ENCODE results near the gene TMEM259.

Gene TMEM259

GRCh38 chr19:989381-990081, 31.4 kb downstream of the TMEM259 start:
- H3K36me3 Mint-ChIP-seq (ENCODE audit: low read depth): peaks cover 20% of the 10 kb centered on the region
- no peak for DNase-seq (ENCODE audit: low spot score)
- H3K4me1 Mint-ChIP-seq (ENCODE audit: low read depth): peaks cover 8% of the 10 kb centered on the region
- H3K27ac Mint-ChIP-seq: no peak overlapping the region
- H3K4me3 Mint-ChIP-seq: no peak overlapping the region
- H3K9me3 Mint-ChIP-seq: no peaks in the 10 kb centered on the region
- H3K27me3 Mint-ChIP-seq (ENCODE audit: low read depth): no peaks in the 10 kb centered on the region

- Mint-ChIP-seq H3K4me1 (ENCODE audit: low read depth) (peaks cover 8% of the 10 kb centered on the region), H3K36me3 (ENCODE audit: low read depth) (peaks cover 20% of the 10 kb centered on the region), H3K9me3 (no peaks in the 10 kb centered on the region), H3K4me3 (no peak overlapping the region), H3K27ac (no peak overlapping the region), H3K27me3 (ENCODE audit: low read depth) (no peaks in the 10 kb centered on the region)
- DNase-seq (ENCODE audit: low spot score): no peak
Observed at GRCh38 chr19:988510-988909, 32.4 kb downstream of the TMEM259 start.

DNA sequence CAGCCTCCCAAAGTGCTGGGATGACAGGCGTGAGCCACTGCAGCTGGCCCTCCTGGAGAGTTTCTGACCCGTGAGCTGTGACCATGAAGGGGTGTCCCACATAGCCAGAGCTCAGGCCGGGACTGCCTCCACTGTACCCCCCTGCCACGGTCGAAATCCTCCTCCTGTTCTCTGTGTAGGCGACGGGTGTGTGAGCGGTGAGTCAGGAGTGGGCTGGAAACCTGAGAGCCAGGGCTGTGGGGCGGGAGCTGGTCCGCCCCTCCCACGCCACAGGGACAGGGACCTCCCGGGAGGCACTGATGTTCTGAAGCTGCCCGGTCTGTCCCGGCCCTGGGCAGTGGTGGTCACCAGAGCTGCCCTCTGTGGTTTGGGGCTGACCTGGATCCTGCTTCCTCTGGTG, 32.8 kb downstream of the TMEM259 start:
- H3K27ac Mint-ChIP-seq: no peak overlapping the region
- H3K9me3 Mint-ChIP-seq: no peaks in the 10 kb centered on the region
- peaks cover 18% of the 10 kb centered on the region for H3K36me3 Mint-ChIP-seq (ENCODE audit: low read depth)
- DNase-seq (ENCODE audit: low spot score): no peak
- H3K4me1 Mint-ChIP-seq (ENCODE audit: low read depth): peaks cover 8% of the 10 kb centered on the region
- H3K4me3 Mint-ChIP-seq: no peak overlapping the region
- no peaks in the 10 kb centered on the region for H3K27me3 Mint-ChIP-seq (ENCODE audit: low read depth)

- H3K4me3 Mint-ChIP-seq: peak overlapping the region; percentile 95
- DNase-seq (ENCODE audit: low spot score): no peak
- peaks cover 15% of the 10 kb centered on the region for H3K36me3 Mint-ChIP-seq (ENCODE audit: low read depth)
- H3K27ac Mint-ChIP-seq: no peak overlapping the region
- H3K4me1 Mint-ChIP-seq (ENCODE audit: low read depth): peaks cover 8% of the 10 kb centered on the region
- H3K27me3 Mint-ChIP-seq (ENCODE audit: low read depth): no peaks in the 10 kb centered on the region
- no peaks in the 10 kb centered on the region for H3K9me3 Mint-ChIP-seq
Observed at GRCh38 chr19:986083-986482, 34.8 kb downstream of the TMEM259 start.

DNA sequence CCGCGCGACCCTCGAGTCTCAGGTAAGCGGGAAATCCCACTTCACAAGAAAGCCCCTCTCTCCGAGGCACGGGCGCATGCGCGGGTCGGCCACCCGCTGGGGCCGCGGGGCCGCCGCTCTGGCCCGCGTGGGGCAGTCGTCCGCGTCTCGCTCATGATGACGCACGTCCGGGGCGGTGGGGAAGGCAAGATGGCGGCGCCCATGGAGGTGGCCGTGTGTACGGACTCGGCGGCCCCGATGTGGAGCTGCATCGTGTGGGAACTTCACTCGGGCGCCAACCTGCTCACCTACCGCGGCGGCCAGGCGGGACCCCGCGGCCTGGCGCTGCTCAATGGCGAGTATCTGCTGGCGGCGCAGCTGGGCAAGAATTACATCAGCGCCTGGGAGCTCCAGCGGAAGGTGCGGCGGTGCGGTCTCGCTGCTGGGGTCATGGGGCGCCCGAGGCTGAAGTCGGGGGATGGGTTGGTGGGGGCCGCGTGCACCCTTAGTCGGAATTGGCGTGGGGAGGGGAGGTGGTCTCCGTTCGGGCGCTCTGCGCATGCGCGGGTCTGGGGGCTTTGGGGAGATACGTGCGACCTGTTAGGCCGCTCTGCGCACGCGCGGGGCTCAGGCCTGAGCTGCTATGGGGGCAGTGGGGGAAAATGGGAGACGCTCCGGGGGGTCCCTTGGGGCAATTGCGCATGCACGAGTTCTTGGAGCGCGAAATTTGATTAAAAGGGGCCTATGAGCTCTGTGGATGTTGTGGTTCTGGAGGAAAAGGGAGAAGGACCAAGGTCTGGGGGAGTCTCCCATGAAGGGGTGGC, 36.6 kb downstream of the TMEM259 start, which contains the start of gene WDR18:
WDR18 (plus strand) TSS at position 181 of the 803 bp plus-strand sequence; CDS start at position 190, 9 bp downstream.
- Mint-ChIP-seq H3K27ac (peak within 1 kb of the TSS; percentile 89), H3K36me3 (ENCODE audit: low read depth) (peaks cover 12% of the 10 kb centered on the region), H3K4me3 (peak within 1 kb of the TSS; percentile 95), H3K27me3 (ENCODE audit: low read depth) (no peaks in the 10 kb centered on the region), H3K9me3 (no peaks in the 10 kb centered on the region), H3K4me1 (ENCODE audit: low read depth) (peaks cover 8% of the 10 kb centered on the region)
- peak; percentile 90 for DNase-seq (ENCODE audit: low spot score)

GRCh38 chr19:982567-983170, 38.3 kb downstream of the TMEM259 start:
- no peaks in the 10 kb centered on the region for H3K27me3 Mint-ChIP-seq (ENCODE audit: low read depth)
- H3K4me1 Mint-ChIP-seq (ENCODE audit: low read depth): peaks cover 8% of the 10 kb centered on the region
- peak overlapping the region; percentile 50 for H3K4me3 Mint-ChIP-seq
- H3K36me3 Mint-ChIP-seq (ENCODE audit: low read depth): peaks cover 6% of the 10 kb centered on the region
- peak; percentile 78 for DNase-seq (ENCODE audit: low spot score)
- no peaks in the 10 kb centered on the region for H3K9me3 Mint-ChIP-seq
- no peak overlapping the region for H3K27ac Mint-ChIP-seq

GRCh38 chr19:980133-980998, 40.6 kb downstream of the TMEM259 start:
- Mint-ChIP-seq H3K27ac (no peak overlapping the region), H3K9me3 (no peaks in the 10 kb centered on the region), H3K4me1 (ENCODE audit: low read depth) (peaks cover 4% of the 10 kb centered on the region), H3K27me3 (ENCODE audit: low read depth) (no peaks in the 10 kb centered on the region), H3K36me3 (ENCODE audit: low read depth) (no peaks in the 10 kb centered on the region), H3K4me3 (no peak overlapping the region)
- DNase-seq (ENCODE audit: low spot score): no peak

DNA sequence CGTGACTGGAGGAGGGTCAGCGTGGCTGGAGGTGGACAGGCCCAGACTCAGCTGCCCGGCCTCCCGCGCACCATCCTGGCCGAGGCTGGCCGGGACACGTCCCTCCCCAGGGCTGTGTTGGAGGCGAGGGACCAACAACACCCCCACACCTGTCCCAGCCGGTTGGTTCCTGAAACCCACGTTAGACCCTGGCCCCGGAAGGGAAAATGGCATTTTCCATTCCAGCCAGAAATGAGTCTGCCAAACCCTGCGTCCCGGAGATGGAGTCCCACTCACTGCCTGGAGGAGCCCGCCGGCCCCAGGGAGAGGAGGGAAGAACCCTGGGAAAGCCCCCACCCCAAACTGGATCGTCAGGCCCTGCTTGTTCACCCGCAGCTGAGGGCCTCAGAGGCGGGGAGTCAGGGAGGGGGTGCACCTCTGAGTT, 41.6 kb downstream of the TMEM259 start:
- Mint-ChIP-seq H3K27me3 (ENCODE audit: low read depth) (no peaks in the 10 kb centered on the region), H3K36me3 (ENCODE audit: low read depth) (no peaks in the 10 kb centered on the region), H3K4me1 (ENCODE audit: low read depth) (no peaks in the 10 kb centered on the region), H3K27ac (no peak overlapping the region), H3K4me3 (no peak overlapping the region), H3K9me3 (no peaks in the 10 kb centered on the region)
- no peak for DNase-seq (ENCODE audit: low spot score)

GRCh38 chr19:977058-977464, 43.9 kb downstream of the TMEM259 start:
- H3K4me3 Mint-ChIP-seq: no peak overlapping the region
- no peaks in the 10 kb centered on the region for H3K4me1 Mint-ChIP-seq (ENCODE audit: low read depth)
- H3K9me3 Mint-ChIP-seq: no peaks in the 10 kb centered on the region
- no peak for DNase-seq (ENCODE audit: low spot score)
- peaks cover 5% of the 10 kb centered on the region for H3K36me3 Mint-ChIP-seq (ENCODE audit: low read depth)
- H3K27me3 Mint-ChIP-seq (ENCODE audit: low read depth): no peaks in the 10 kb centered on the region
- H3K27ac Mint-ChIP-seq: no peak overlapping the region

DNA sequence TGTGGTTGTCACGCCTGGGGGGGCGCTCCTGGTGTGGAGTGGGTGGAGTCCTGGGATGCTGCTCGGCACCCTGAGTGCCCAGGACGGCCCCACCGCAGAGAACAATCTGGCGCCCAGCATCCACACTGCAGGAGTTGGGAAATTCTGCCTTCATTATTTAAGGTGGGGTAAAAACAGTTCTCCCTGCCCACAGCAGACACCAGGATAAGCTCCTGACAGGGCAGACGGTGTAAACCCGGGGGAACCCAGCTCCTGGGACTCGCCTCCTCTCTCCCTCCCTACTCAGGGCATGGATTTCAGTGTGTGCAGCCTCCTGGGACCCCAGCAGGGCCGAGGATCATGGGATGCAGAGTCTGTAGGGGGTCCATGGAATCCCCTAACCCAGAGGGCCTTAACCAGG, 44.4 kb downstream of the TMEM259 start:
- no peaks in the 10 kb centered on the region for H3K4me1 Mint-ChIP-seq (ENCODE audit: low read depth)
- no peaks in the 10 kb centered on the region for H3K9me3 Mint-ChIP-seq
- DNase-seq (ENCODE audit: low spot score): no peak
- no peak overlapping the region for H3K4me3 Mint-ChIP-seq
- H3K27me3 Mint-ChIP-seq (ENCODE audit: low read depth): no peaks in the 10 kb centered on the region
- H3K27ac Mint-ChIP-seq: no peak overlapping the region
- peaks cover 9% of the 10 kb centered on the region for H3K36me3 Mint-ChIP-seq (ENCODE audit: low read depth)

DNA sequence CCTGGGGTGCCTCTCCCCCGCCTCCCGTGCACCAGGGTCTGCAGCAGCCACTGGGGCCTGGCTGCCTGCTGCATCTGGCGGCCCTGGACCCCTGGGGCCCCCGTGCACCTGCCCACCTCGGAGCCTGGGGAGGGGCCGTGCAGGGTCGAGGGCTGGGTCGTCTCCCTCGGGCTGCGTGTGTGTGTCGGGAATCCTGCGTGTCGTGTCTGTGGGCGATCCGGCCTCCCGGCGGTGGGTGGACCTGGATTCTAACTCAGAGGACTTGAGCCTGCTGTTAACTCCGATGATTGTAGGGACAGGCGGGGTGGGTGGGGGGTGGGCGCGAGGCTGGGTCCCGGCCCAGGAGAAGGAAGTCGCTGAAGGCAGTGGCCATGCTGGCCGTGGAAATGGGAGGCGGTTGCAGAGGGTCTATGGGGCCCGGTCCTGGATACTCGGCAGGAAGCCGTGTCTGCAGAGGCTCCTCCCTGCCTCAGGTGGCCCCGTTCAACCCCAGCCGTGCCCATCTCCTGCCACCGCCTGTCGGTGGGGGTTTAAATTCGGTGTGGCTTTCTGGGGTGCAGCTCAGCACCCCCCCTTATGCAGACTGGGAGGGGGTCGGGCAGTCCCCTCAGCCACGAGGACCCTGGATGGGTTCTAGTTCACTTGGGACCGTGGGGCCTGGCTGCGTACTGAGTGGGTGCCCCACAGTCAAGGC, 46.2 kb downstream of the TMEM259 start:
- Mint-ChIP-seq H3K4me3 (no peak overlapping the region), H3K9me3 (peaks cover 5% of the 10 kb centered on the region), H3K36me3 (ENCODE audit: low read depth) (peaks cover 22% of the 10 kb centered on the region), H3K4me1 (ENCODE audit: low read depth) (no peaks in the 10 kb centered on the region), H3K27me3 (ENCODE audit: low read depth) (no peaks in the 10 kb centered on the region), H3K27ac (no peak overlapping the region)
- no peak for DNase-seq (ENCODE audit: low spot score)

DNA sequence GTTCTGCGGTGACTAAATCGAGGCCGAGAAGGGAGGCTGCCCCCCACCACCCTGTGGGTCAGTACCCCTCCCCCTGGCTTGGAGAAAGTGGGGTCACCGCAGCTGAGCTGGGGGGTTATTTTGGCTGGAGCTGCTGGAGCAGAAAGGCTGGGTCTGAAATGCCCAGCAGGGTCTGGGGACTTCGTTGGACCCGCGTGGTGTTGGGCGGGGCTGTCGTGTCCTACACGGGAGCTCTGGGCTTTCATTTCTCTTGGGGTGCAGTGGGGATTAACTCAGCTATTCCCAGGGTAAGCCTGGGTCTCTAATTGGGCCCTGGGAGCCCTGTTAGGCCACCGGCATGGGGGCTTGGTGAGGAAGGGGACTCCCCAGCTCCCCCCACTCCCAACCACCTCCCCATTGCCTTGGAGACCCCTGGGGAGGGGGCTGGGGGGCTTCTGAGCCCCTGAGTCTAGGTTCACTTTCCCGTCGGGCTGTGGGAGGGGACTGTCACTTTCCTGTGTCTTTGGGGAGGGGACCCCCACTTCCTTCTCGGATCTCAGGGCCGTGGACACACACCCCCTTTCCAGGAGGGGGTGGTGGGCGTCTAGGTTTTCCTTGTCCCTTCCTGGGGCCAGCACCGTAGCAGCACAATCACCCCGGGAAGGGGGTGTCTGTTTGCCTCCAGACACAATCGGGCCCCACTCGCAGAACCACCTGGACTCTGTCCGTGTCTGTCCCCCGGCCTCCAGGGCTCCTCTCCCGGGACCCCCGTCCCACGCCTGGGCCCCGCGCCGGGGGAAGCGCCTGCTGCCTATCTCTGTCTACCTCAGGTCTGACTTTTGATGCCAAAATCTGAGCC, 47.0 kb downstream of the TMEM259 start:
- no peak for DNase-seq (ENCODE audit: low spot score)
- H3K27ac Mint-ChIP-seq: no peak overlapping the region
- H3K27me3 Mint-ChIP-seq (ENCODE audit: low read depth): no peaks in the 10 kb centered on the region
- no peak overlapping the region for H3K4me3 Mint-ChIP-seq
- H3K4me1 Mint-ChIP-seq (ENCODE audit: low read depth): no peaks in the 10 kb centered on the region
- H3K9me3 Mint-ChIP-seq: peaks cover 5% of the 10 kb centered on the region
- peaks cover 25% of the 10 kb centered on the region for H3K36me3 Mint-ChIP-seq (ENCODE audit: low read depth)

Measured in T-helper 2 cell treated with Interferon-gamma antibody and Interleukin-4, amounts not matched to agents 5 μg/mL and 100 μg/mL, for 36 hours (primary cell).